Measurements from ENCODE around the gene CRYM.

CRYM gene

DNA sequence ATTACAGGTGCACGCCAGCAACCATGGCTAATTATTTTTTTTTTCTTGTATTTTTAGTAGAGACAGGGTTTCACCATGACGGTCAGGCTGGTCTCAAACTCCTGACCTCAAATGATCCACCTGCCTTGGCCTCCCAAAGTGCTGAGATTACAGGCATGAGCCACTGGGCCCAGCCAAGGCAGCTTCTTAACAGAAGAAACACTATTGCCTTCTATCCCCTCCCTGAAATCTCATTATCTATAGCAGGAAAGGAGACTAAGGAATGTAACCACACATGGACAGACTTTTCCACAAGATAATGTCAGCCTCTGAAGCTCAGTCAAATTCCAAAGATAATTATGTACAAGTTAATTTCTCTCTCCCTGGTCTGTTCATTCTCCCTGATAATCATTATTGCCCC lies 61.0 kb downstream of the CRYM start:
- TF ChIP-seq, protein P1, sequence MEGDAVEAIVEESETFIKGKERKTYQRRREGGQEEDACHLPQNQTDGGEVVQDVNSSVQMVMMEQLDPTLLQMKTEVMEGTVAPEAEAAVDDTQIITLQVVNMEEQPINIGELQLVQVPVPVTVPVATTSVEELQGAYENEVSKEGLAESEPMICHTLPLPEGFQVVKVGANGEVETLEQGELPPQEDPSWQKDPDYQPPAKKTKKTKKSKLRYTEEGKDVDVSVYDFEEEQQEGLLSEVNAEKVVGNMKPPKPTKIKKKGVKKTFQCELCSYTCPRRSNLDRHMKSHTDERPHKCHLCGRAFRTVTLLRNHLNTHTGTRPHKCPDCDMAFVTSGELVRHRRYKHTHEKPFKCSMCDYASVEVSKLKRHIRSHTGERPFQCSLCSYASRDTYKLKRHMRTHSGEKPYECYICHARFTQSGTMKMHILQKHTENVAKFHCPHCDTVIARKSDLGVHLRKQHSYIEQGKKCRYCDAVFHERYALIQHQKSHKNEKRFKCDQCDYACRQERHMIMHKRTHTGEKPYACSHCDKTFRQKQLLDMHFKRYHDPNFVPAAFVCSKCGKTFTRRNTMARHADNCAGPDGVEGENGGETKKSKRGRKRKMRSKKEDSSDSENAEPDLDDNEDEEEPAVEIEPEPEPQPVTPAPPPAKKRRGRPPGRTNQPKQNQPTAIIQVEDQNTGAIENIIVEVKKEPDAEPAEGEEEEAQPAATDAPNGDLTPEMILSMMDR (IDR thresholded peaks at IDR 0.05), result no peak
- no peaks in the 10 kb centered on the region for H3K4me1 ChIP-seq (ENCODE audit: control insufficient read depth in 1 of 2, insufficient read depth in 1 of 2, low read depth in 1 of 2, low read length in 1 of 2)
- no peak overlapping the region for H3K27ac ChIP-seq
- no peaks in the 10 kb centered on the region for H3K36me3 ChIP-seq
- H3K27me3 ChIP-seq, result peaks cover 46% of the 10 kb centered on the region
- H3K4me3 ChIP-seq (ENCODE audit: low read depth in 1 of 2, low read length in 1 of 2), result no peak overlapping the region
- no peaks in the 10 kb centered on the region for H3K9me3 ChIP-seq

DNA sequence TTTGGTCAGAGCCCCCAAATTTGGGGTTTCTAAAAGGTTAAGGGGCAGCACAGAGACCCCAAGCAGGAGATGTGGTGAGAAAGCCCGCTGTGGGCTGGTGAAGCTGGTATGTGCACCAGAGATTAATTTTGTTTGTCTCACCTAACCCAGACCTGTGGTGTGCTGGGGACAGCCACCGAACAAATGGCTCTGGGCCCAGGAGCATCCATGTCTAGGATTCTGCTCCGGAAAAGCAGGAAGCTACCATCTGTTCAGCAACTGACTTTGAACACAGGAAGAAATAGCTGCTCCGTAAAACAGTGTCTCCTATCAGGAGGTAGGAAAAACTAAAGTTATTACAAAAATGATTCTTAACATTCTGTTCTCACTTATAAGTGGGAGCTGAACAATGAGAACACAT lies 64.0 kb downstream of the CRYM start:
- Histone ChIP-seq H3K27ac (no peak overlapping the region), H3K36me3 (no peaks in the 10 kb centered on the region)
- TF ChIP-seq, protein P1 (IDR thresholded peaks at IDR 0.05), result no peak

DNA sequence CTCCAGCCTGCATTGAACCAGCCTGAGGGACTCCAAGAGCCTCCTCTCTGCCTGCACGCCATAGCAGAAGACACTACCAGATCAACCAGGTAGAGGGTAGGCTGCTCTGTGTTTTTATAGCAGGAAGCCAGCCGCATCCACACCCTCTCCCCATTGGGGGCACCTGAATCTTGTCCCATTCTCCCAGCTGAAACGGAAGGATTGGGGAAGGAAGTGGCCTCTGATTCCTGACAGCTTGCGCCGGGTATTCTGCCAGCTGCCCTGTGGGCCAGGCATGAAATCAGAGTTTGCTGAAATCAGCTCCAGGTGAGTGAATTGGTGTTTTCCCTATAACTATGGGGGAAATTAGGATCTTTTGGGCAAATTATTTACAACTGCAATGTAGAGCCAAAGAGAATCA lies 66.6 kb downstream of the CRYM start, which contains the start of gene ZP2:
ZP2 (minus strand) TSS at position 89 of the 400 bp plus-strand sequence; CDS start at position 62, 27 bp downstream.
- H3K27me3 ChIP-seq, result peaks cover 58% of the 10 kb centered on the region
- H3K4me3 ChIP-seq (ENCODE audit: low read depth in 1 of 2, low read length in 1 of 2), result no peak within 1 kb of the TSS
- H3K4me1 ChIP-seq (ENCODE audit: control insufficient read depth in 1 of 2, insufficient read depth in 1 of 2, low read depth in 1 of 2, low read length in 1 of 2), result no peaks in the 10 kb centered on the region
- no peaks in the 10 kb centered on the region for H3K9me3 ChIP-seq
- TF ChIP-seq, protein P1 (IDR thresholded peaks at IDR 0.05), result no peak
- H3K36me3 ChIP-seq, result no peaks in the 10 kb centered on the region
- H3K27ac ChIP-seq, result no peak within 1 kb of the TSS

More for the DNA sequence above, 64.0 kb downstream of the CRYM start:
- peaks cover 57% of the 10 kb centered on the region for H3K27me3 ChIP-seq
- no peak overlapping the region for H3K4me3 ChIP-seq (ENCODE audit: low read depth in 1 of 2, low read length in 1 of 2)
- H3K9me3 ChIP-seq, result no peaks in the 10 kb centered on the region
- no peaks in the 10 kb centered on the region for H3K4me1 ChIP-seq (ENCODE audit: control insufficient read depth in 1 of 2, insufficient read depth in 1 of 2, low read depth in 1 of 2, low read length in 1 of 2)
